ENCODE data around the gene KCNF1.

GRCh38 chr2:10957391-10957790 lies 45.7 kb downstream of the KCNF1 start:
- no peak for TF ChIP-seq CTCF (IDR thresholded peaks at IDR 0.05)
- TF ChIP-seq POLR2A (IDR thresholded peaks at IDR 0.05), result no peak
